SH-SY5Y (cell line): ENCODE measurements around the gene OSBPL8.

Experiments used
- GATA2 ChIP-seq: IDR thresholded peaks from 2 replicates; pipeline ENCODE4 v1.6.1; 2011; ENCODE audit warnings: mild to moderate bottlenecking, low read depth, low read length
- GATA3 ChIP-seq: IDR thresholded peaks from 2 replicates; pipeline ENCODE4 v1.6.1; 2011; ENCODE audit warnings: low read depth, mild to moderate bottlenecking, low read length, moderate library complexity

GRCh38 chr12:76549131-76549530, 10.4 kb downstream of the OSBPL8 start:
- TF ChIP-seq GATA2: no peak
- TF ChIP-seq GATA3: no peak
